Measurements from ENCODE around the gene ADCY7. TPM values are rescaled to one million over a fixed set of nuclear protein-coding genes. Genes with fewer than 3 reads are reported as not detected.

Gene ADCY7
- total and polyA plus RNA-seq, 2 donors (not counting 1 experiment from before 2014, with no cell fraction given) = 9.9 to 34.0 TPM

DNA sequence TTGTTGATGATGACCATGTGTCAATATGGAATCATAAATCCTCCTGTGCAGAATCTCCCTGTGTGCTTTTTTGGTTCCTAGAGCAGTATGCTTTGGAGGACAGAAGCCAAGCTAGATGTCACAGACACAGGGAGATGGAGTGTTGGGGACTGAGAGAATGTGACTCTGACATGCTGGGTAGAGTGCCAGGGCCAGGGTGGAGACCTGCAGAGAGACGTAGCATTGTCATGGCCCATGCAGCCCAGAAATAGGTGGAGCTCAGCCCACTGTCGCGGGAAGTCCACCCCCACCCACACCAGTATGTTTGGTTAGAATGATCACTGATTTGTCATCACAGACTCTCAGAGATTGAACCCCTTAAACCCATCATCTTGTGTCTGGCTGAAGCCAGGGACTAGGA, 39.2 kb upstream of the ADCY7 start:
- Histone ChIP-seq H3K4me3 (replicated peaks in 1 of 4; ENCODE audit: control extremely low read depth in 1 of 4, insufficient read depth in 1 of 4, low read depth in 3 of 4, low read length in 4 of 4) (no peak overlapping the region), H3K4me2 (ENCODE audit: extremely low read depth, insufficient read depth, low read length) (no peak overlapping the region), H3K9ac (ENCODE audit: insufficient read depth, low read length) (no peak overlapping the region), H2AFZ (ENCODE audit: low read length) (no peak overlapping the region), H3K27ac (ENCODE audit: insufficient read depth, low read length) (no peak overlapping the region), H3K4me1 (ENCODE audit: control insufficient read depth, extremely low read depth, insufficient read depth, low read length) (peaks cover 2% of the 10 kb centered on the region), H3K79me2 (ENCODE audit: control insufficient read depth, insufficient read depth, low read length) (no peaks in the 10 kb centered on the region), H3K27me3 (ENCODE audit: control insufficient read depth, insufficient read depth, low read length) (no peaks in the 10 kb centered on the region), H3K9me3 (ENCODE audit: control insufficient read depth, insufficient read depth, low read depth, low read length) (no peaks in the 10 kb centered on the region), H4K20me1 (ENCODE audit: control insufficient read depth, extremely low read depth, insufficient read depth, low read length) (no peaks in the 10 kb centered on the region), H3K36me3 (ENCODE audit: control insufficient read depth, insufficient read depth, low read length) (no peaks in the 10 kb centered on the region)
- no peak for TF ChIP-seq EZH2 (IDR thresholded peaks at IDR 0.05; ENCODE audit: low read length, missing control alignments)
- TF ChIP-seq, protein P1, sequence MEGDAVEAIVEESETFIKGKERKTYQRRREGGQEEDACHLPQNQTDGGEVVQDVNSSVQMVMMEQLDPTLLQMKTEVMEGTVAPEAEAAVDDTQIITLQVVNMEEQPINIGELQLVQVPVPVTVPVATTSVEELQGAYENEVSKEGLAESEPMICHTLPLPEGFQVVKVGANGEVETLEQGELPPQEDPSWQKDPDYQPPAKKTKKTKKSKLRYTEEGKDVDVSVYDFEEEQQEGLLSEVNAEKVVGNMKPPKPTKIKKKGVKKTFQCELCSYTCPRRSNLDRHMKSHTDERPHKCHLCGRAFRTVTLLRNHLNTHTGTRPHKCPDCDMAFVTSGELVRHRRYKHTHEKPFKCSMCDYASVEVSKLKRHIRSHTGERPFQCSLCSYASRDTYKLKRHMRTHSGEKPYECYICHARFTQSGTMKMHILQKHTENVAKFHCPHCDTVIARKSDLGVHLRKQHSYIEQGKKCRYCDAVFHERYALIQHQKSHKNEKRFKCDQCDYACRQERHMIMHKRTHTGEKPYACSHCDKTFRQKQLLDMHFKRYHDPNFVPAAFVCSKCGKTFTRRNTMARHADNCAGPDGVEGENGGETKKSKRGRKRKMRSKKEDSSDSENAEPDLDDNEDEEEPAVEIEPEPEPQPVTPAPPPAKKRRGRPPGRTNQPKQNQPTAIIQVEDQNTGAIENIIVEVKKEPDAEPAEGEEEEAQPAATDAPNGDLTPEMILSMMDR (conservative IDR thresholded peaks at IDR 0.05 in 1 of 2, IDR thresholded peaks at IDR 0.05 in 1 of 2; ENCODE audit: low read depth in 1 of 2, low read length in 2 of 2) = no peak
- no peak for DNase-seq (ENCODE audit: low read depth in 2 of 2)

DNA sequence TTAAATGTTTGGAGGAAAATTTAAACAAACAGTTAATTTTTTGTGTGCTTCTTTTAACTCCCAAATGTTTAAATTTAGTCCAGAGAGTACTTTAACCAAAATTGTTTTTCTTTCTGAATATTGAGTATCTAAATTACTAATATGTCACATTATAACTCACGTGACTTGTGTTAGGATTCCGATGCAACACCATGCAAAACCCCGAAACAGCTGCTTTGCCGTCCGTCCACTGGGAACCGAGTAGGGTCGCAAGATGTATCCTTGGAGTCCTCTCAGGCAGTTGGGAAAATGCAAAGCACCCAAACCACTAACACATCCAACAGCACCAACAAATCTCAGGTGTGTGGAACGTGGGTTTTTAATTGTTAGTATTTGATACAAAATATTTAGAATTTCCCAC, 38.7 kb upstream of the ADCY7 start:
- H3K4me2 ChIP-seq (ENCODE audit: extremely low read depth, insufficient read depth, low read length) = no peak overlapping the region
- no peaks in the 10 kb centered on the region for H3K36me3 ChIP-seq (ENCODE audit: control insufficient read depth, insufficient read depth, low read length)
- H3K27me3 ChIP-seq (ENCODE audit: control insufficient read depth, insufficient read depth, low read length) = no peaks in the 10 kb centered on the region
- no peak overlapping the region for H3K4me3 ChIP-seq (replicated peaks in 1 of 4; ENCODE audit: control extremely low read depth in 1 of 4, insufficient read depth in 1 of 4, low read depth in 3 of 4, low read length in 4 of 4)
- peaks cover 2% of the 10 kb centered on the region for H3K4me1 ChIP-seq (ENCODE audit: control insufficient read depth, extremely low read depth, insufficient read depth, low read length)
- H3K9ac ChIP-seq (ENCODE audit: insufficient read depth, low read length) = no peak overlapping the region
- no peaks in the 10 kb centered on the region for H3K79me2 ChIP-seq (ENCODE audit: control insufficient read depth, insufficient read depth, low read length)
- no peaks in the 10 kb centered on the region for H3K9me3 ChIP-seq (ENCODE audit: control insufficient read depth, insufficient read depth, low read depth, low read length)
- no peak overlapping the region for H2AFZ ChIP-seq (ENCODE audit: low read length)
- H3K27ac ChIP-seq (ENCODE audit: insufficient read depth, low read length) = no peak overlapping the region
- no peaks in the 10 kb centered on the region for H4K20me1 ChIP-seq (ENCODE audit: control insufficient read depth, extremely low read depth, insufficient read depth, low read length)
- no peak for DNase-seq (ENCODE audit: low read depth in 2 of 2)
- TF ChIP-seq, protein P1 (conservative IDR thresholded peaks at IDR 0.05 in 1 of 2, IDR thresholded peaks at IDR 0.05 in 1 of 2; ENCODE audit: low read depth in 1 of 2, low read length in 2 of 2) = no peak
- TF ChIP-seq EZH2 (IDR thresholded peaks at IDR 0.05; ENCODE audit: low read length, missing control alignments) = no peak

DNA sequence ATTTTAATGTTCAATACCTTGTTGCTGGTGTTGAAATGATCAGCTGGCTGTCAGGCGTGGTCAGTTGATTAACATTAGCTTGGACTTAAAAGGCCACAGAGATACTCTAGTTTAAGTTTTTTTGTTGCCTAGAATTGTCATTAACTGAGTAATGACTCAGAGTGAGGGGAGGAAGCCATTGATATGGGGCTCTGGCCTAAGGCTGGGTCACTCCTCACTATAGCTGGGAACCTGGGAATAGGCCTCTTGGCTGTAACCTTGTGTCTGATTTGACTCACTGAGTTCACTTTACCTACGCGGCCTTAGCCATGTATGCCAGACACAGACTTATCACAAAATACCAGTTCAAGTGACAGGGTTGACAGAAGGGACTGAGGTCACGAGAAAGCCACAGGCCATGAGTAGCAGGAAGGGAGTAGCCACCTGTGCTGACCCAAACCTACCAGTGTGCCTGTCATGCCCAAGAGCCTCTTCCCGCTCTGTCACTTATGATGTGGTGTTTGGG, 37.9 kb upstream of the ADCY7 start:
- H2AFZ ChIP-seq (ENCODE audit: low read length) = no peak overlapping the region
- H3K27me3 ChIP-seq (ENCODE audit: control insufficient read depth, insufficient read depth, low read length) = no peaks in the 10 kb centered on the region
- no peak overlapping the region for H3K4me3 ChIP-seq (replicated peaks in 1 of 4; ENCODE audit: control extremely low read depth in 1 of 4, insufficient read depth in 1 of 4, low read depth in 3 of 4, low read length in 4 of 4)
- H3K27ac ChIP-seq (ENCODE audit: insufficient read depth, low read length) = no peak overlapping the region
- no peaks in the 10 kb centered on the region for H3K9me3 ChIP-seq (ENCODE audit: control insufficient read depth, insufficient read depth, low read depth, low read length)
- no peaks in the 10 kb centered on the region for H3K36me3 ChIP-seq (ENCODE audit: control insufficient read depth, insufficient read depth, low read length)
- no peak for TF ChIP-seq EZH2 (IDR thresholded peaks at IDR 0.05; ENCODE audit: low read length, missing control alignments)
- TF ChIP-seq, protein P1 (conservative IDR thresholded peaks at IDR 0.05 in 1 of 2, IDR thresholded peaks at IDR 0.05 in 1 of 2; ENCODE audit: low read depth in 1 of 2, low read length in 2 of 2) = no peak
- no peak for DNase-seq (ENCODE audit: low read depth in 2 of 2)
- no peaks in the 10 kb centered on the region for H4K20me1 ChIP-seq (ENCODE audit: control insufficient read depth, extremely low read depth, insufficient read depth, low read length)
- no peak overlapping the region for H3K9ac ChIP-seq (ENCODE audit: insufficient read depth, low read length)
- peaks cover 2% of the 10 kb centered on the region for H3K4me1 ChIP-seq (ENCODE audit: control insufficient read depth, extremely low read depth, insufficient read depth, low read length)
- no peak overlapping the region for H3K4me2 ChIP-seq (ENCODE audit: extremely low read depth, insufficient read depth, low read length)
- no peaks in the 10 kb centered on the region for H3K79me2 ChIP-seq (ENCODE audit: control insufficient read depth, insufficient read depth, low read length)
